Measurements from ENCODE around the gene LRP3. TPM values are rescaled to one million over a fixed set of nuclear protein-coding genes. Genes with fewer than 3 reads are reported as not detected.

LRP3 gene
- total and polyA plus RNA-seq, 8 donors = 18.1 to 33.5 (median 25.2) TPM

DNA sequence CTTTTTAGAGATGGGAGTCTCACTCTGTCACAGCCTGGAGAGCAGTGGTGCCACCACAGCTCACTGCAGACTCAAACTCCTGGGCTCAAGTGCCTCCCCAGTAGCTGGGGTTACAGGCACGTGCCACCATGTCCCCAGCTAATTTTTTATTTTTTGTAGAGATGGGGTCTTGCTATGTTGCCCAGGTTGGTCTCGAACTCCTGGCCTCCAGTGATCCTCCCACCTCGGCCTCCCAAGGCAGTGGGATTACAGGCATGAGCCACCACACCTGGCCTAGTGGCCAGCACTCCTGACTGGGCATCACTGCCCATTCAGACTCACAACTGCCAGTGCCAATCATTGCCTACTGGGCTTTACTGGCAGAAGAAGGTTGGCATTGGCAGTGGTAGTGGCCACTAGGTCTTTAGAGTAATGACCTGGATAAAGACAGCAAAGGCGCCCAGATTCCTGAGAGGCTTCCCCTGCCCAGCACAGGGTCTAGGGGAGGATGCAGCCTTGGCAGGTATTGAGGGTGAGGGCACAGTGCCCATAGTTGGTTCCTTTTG is 58.4 kb downstream of the LRP3 start:
- intact Hi-C loops (cut with DNase I) = no loop called here
- TF ChIP-seq, protein P1, sequence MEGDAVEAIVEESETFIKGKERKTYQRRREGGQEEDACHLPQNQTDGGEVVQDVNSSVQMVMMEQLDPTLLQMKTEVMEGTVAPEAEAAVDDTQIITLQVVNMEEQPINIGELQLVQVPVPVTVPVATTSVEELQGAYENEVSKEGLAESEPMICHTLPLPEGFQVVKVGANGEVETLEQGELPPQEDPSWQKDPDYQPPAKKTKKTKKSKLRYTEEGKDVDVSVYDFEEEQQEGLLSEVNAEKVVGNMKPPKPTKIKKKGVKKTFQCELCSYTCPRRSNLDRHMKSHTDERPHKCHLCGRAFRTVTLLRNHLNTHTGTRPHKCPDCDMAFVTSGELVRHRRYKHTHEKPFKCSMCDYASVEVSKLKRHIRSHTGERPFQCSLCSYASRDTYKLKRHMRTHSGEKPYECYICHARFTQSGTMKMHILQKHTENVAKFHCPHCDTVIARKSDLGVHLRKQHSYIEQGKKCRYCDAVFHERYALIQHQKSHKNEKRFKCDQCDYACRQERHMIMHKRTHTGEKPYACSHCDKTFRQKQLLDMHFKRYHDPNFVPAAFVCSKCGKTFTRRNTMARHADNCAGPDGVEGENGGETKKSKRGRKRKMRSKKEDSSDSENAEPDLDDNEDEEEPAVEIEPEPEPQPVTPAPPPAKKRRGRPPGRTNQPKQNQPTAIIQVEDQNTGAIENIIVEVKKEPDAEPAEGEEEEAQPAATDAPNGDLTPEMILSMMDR (IDR thresholded peaks at IDR 0.05) = no peak
- no peak overlapping the region for H3K4me3 ChIP-seq
- no peak overlapping the region for H3K27ac ChIP-seq
- no peak for ATAC-seq
- no peaks in the 10 kb centered on the region for H3K36me3 ChIP-seq
- H3K4me1 ChIP-seq = peaks cover 0 to 23% of the 10 kb centered on the region in 2 donors
- no peaks in the 10 kb centered on the region for H3K9me3 ChIP-seq
- no peak for DNase-seq
- H3K27me3 ChIP-seq = peaks cover 0 to 33% of the 10 kb centered on the region in 2 donors

- ATAC-seq (peak; percentile 37), DNase-seq (peak in 2 of 4 donors; percentile 70 to 84)
- TF ChIP-seq, protein P1 (IDR thresholded peaks at IDR 0.05) = no peak
- H3K4me3 ChIP-seq = no peak overlapping the region
- intact Hi-C loops (cut with DNase I) = no loop called here
- no peak overlapping the region for H3K27ac ChIP-seq
- H3K9me3 ChIP-seq = peaks cover 0 to 3% of the 10 kb centered on the region in 2 donors
- H3K36me3 ChIP-seq = no peaks in the 10 kb centered on the region
- peaks cover 0 to 33% of the 10 kb centered on the region in 2 donors for H3K27me3 ChIP-seq
- peaks cover 0 to 22% of the 10 kb centered on the region in 2 donors for H3K4me1 ChIP-seq
Observed at GRCh38 chr19:33252971-33253370, 58.8 kb downstream of the LRP3 start.

DNA sequence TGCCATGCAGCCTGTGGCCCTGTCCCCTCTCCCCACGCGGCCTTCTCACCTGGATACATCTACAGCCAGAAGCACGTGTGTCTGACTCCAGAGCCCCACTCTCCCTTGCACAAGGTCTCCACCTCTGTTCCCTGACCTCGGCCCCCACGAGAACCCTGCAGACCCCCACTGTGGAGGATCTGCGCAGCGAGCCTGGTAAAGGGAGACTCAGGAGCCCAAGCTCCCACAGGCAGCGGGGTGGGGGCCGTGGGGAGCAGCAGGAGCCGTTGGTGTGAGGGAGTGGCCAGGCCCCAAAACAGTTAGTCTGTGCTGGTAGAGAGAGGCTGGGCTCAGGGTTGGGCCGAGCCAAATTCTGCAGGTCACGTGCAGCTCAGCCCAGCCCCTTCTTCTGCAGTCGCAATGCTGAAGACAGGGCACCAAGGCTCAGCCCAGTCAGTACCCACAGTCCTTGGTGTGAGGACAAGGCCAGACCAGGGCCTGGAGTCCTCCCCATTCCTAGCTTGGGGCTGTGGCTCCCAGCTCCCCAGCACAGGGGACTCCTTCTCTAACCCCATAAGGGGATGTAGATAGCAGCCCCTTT is 60.2 kb downstream of the LRP3 start:
- no peak overlapping the region for H3K4me3 ChIP-seq
- ATAC-seq = no peak
- H3K36me3 ChIP-seq = no peaks in the 10 kb centered on the region
- peak in 1 of 4 donors; percentile 54 for DNase-seq
- H3K27ac ChIP-seq = no peak overlapping the region
- peaks cover 0 to 3% of the 10 kb centered on the region in 2 donors for H3K9me3 ChIP-seq
- peaks cover 0 to 13% of the 10 kb centered on the region in 2 donors for H3K4me1 ChIP-seq
- peaks cover 0 to 33% of the 10 kb centered on the region in 2 donors for H3K27me3 ChIP-seq
- TF ChIP-seq, protein P1 (IDR thresholded peaks at IDR 0.05) = no peak
- intact Hi-C loops (cut with DNase I) = no loop called here

DNA sequence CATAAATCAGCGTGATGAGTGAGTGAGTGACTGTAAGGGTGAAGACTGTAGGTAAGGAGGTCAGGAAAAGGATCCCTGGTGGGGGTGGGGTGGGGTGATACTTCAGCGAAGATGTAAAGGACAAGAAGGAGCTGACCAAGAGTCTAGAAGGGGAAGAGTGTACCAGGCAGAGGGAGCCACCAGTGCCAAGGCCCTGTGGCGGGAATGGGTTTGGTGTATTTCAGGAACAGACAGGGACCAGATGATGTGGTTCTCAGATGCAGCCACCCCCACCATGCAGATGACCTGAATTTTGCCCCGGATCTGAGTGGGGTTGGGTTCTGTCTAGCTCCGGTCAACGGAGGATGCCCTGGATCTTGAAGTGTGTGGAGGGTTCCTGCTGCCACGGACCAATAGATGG is 61.7 kb downstream of the LRP3 start:
- TF ChIP-seq, protein P1 (IDR thresholded peaks at IDR 0.05) = no peak
- Histone ChIP-seq H3K27ac (no peak overlapping the region), H3K4me3 (no peak overlapping the region), H3K36me3 (no peaks in the 10 kb centered on the region), H3K4me1 (peaks cover 0 to 25% of the 10 kb centered on the region in 2 donors), H3K9me3 (peaks cover 0 to 3% of the 10 kb centered on the region in 2 donors), H3K27me3 (peaks cover 0 to 33% of the 10 kb centered on the region in 2 donors)
- intact Hi-C loops (cut with DNase I) = no loop called here
- no peak for ATAC-seq
- DNase-seq = no peak

- peaks cover 0 to 3% of the 10 kb centered on the region in 2 donors for H3K9me3 ChIP-seq
- ATAC-seq = no peak
- peaks cover 0 to 28% of the 10 kb centered on the region in 2 donors for H3K27me3 ChIP-seq
- H3K4me1 ChIP-seq = peaks cover 0 to 30% of the 10 kb centered on the region in 2 donors
- intact Hi-C loops (cut with DNase I) = no loop called here
- no peak for DNase-seq
- H3K27ac ChIP-seq = no peak overlapping the region
- TF ChIP-seq, protein P1 (IDR thresholded peaks at IDR 0.05) = no peak
- no peak overlapping the region for H3K4me3 ChIP-seq
- no peaks in the 10 kb centered on the region for H3K36me3 ChIP-seq
Observed at GRCh38 chr19:33256261-33256660, 62.1 kb downstream of the LRP3 start.

Data from left lung (tissue), 10 donors.